Hepatocyte (in vitro differentiated cells): ENCODE measurements around the gene DELE1.
"Not testable (repeated sequence)": the region's sequence is repeated elsewhere in the genome, so short reads cannot be mapped to it uniquely, and the experiment has no call there.

Experiments used
- CTCF ChIP-seq: fragments of 200-600 bp; sonication (generic); IDR thresholded peaks from 2 replicates; pipeline ENCODE4 v1.5.1; 2016; ENCODE audit warnings: antibody characterized with exemption, mild to moderate bottlenecking; ENCODE audit not compliant: poor library complexity
- EZH2 ChIP-seq: fragments of 200-600 bp; sonication (generic); IDR thresholded peaks from 2 replicates; pipeline ENCODE4 v1.6.1; 2016; ENCODE audit warnings: antibody characterized with exemption, mild to moderate bottlenecking, borderline replicate concordance

- TF ChIP-seq EZH2, CTCF: not testable (repeated sequence)
Measured at GRCh38 chr5:141922827-141923447, 734 bp upstream of the DELE1 start.
